Measurements from ENCODE around the gene PLA2R1.

PLA2R1 gene

DNA sequence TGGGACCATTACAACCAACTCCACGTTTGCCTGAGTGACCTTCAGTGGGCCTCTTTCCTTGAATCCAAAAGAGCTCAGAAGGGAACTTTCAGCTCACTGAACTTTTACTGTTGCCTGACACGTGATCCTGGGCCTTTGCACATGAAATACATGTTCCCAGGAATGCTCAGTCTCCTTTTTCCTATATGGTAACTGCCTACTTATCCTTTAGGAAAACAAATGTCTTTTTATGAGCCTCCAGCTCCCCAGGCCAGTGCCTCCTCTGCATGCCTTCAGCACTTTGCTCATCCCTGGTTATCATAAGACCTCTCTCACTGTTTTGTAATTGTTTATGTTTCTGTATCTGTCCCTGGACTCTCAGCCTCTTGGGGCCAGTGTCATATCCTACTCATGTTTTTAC, 5.1 kb downstream of the PLA2R1 start:
- H3K9ac ChIP-seq (ENCODE audit: low read length): no peak overlapping the region
- no peaks in the 10 kb centered on the region for H3K27me3 ChIP-seq (ENCODE audit: insufficient read depth, low read length)
- TF ChIP-seq EZH2 (IDR thresholded peaks at IDR 0.05; ENCODE audit: borderline replicate concordance, low read length) (no peak), CTCF (IDR thresholded peaks at IDR 0.05; ENCODE audit: low read length) (no peak)
- no peak overlapping the region for H3K4me3 ChIP-seq (ENCODE audit: low read depth, low read length, poor library complexity, severe bottlenecking)
- H3K36me3 ChIP-seq (ENCODE audit: insufficient read depth, low read length): no peaks in the 10 kb centered on the region
- no peaks in the 10 kb centered on the region for H3K4me1 ChIP-seq (ENCODE audit: insufficient read depth, low read length, severe bottlenecking)
- no peaks in the 10 kb centered on the region for H3K9me2 ChIP-seq (ENCODE audit: low read depth, low read length)
- H2AFZ ChIP-seq (ENCODE audit: low read length): no peak overlapping the region
- no peaks in the 10 kb centered on the region for H3F3A ChIP-seq (ENCODE audit: insufficient read depth, low read length)
- H3K79me2 ChIP-seq (ENCODE audit: insufficient read depth, low read length): no peaks in the 10 kb centered on the region
- no peak overlapping the region for H3K4me2 ChIP-seq (ENCODE audit: low read length)
- no peak overlapping the region for H3K27ac ChIP-seq (ENCODE audit: low read depth, low read length, poor library complexity, severe bottlenecking)
- H4K20me1 ChIP-seq (ENCODE audit: insufficient read depth, low read length): no peaks in the 10 kb centered on the region
- no peaks in the 10 kb centered on the region for H3K9me3 ChIP-seq (ENCODE audit: low read length)

DNA sequence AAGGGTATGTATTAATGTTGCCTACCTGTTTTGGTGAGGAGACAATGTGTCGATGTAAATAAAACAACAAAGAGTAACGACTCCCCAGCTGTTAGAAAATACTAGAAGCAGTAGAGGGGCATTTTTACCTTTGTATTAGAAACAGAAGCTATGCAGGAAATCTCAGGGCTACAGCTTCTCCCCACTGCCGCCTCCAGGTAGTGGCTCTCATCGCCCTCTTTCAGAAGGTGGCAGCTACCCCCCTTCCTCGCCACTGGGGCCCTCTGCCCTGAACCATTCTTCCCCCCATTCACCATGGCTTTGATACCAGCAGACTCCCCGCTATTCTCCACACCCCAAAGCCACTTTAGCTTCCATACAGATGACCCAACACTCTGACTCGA, 6.7 kb downstream of the PLA2R1 start:
- no peak overlapping the region for H3K4me2 ChIP-seq (ENCODE audit: low read length)
- H3K9me3 ChIP-seq (ENCODE audit: low read length): no peaks in the 10 kb centered on the region
- TF ChIP-seq EZH2 (IDR thresholded peaks at IDR 0.05; ENCODE audit: borderline replicate concordance, low read length): no peak
- no peak for TF ChIP-seq CTCF (IDR thresholded peaks at IDR 0.05; ENCODE audit: low read length)
- no peaks in the 10 kb centered on the region for H3K36me3 ChIP-seq (ENCODE audit: insufficient read depth, low read length)
- no peaks in the 10 kb centered on the region for H3K79me2 ChIP-seq (ENCODE audit: insufficient read depth, low read length)
- H3K9ac ChIP-seq (ENCODE audit: low read length): no peak overlapping the region
- H3K9me2 ChIP-seq (ENCODE audit: low read depth, low read length): no peaks in the 10 kb centered on the region
- H3K27ac ChIP-seq (ENCODE audit: low read depth, low read length, poor library complexity, severe bottlenecking): no peak overlapping the region
- H4K20me1 ChIP-seq (ENCODE audit: insufficient read depth, low read length): no peaks in the 10 kb centered on the region
- no peak overlapping the region for H2AFZ ChIP-seq (ENCODE audit: low read length)
- H3K4me1 ChIP-seq (ENCODE audit: insufficient read depth, low read length, severe bottlenecking): no peaks in the 10 kb centered on the region
- H3K27me3 ChIP-seq (ENCODE audit: insufficient read depth, low read length): no peaks in the 10 kb centered on the region
- H3K4me3 ChIP-seq (ENCODE audit: low read depth, low read length, poor library complexity, severe bottlenecking): no peak overlapping the region
- no peaks in the 10 kb centered on the region for H3F3A ChIP-seq (ENCODE audit: insufficient read depth, low read length)

DNA sequence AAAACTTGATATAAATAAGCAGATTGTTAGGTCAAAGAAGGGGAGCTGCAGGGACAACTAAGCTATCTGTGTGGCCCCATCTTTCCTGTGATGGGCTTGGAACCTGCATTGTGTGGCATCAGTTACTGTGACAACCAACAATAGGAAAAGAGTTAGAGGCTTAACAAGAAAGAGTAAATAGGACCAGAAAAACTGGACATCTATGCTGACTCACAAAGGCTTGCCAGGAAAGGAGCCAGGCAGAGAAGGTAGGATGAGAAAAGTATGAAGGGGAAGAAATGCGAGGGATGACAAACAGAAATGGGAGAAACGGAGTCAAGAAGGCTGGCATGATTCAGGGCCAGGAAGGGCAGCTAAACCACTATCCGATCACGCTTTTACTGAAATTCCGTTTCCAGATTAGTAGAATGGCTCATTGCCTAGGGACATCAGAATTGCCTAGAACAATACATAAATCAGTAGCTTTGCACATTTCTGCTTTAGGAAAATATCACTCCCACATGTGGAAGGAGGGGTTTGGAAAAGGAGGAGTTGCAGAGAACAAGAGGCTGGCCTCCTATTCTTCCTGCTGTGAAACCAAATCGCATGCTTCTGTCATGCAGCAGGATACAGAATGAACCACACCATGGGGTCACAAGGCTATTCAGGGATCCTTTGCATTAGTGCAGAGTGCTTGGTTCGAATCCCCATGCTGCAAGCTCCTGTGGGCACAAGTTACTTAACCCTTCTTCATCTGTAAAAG, 7.3 kb downstream of the PLA2R1 start:
- Histone ChIP-seq H4K20me1 (ENCODE audit: insufficient read depth, low read length) (no peaks in the 10 kb centered on the region), H3K27ac (ENCODE audit: low read depth, low read length, poor library complexity, severe bottlenecking) (no peak overlapping the region), H3K4me3 (ENCODE audit: low read depth, low read length, poor library complexity, severe bottlenecking) (no peak overlapping the region), H2AFZ (ENCODE audit: low read length) (no peak overlapping the region), H3K9me3 (ENCODE audit: low read length) (no peaks in the 10 kb centered on the region), H3F3A (ENCODE audit: insufficient read depth, low read length) (no peaks in the 10 kb centered on the region), H3K4me2 (ENCODE audit: low read length) (no peak overlapping the region), H3K9me2 (ENCODE audit: low read depth, low read length) (no peaks in the 10 kb centered on the region), H3K36me3 (ENCODE audit: insufficient read depth, low read length) (no peaks in the 10 kb centered on the region), H3K27me3 (ENCODE audit: insufficient read depth, low read length) (no peaks in the 10 kb centered on the region), H3K79me2 (ENCODE audit: insufficient read depth, low read length) (no peaks in the 10 kb centered on the region), H3K4me1 (ENCODE audit: insufficient read depth, low read length, severe bottlenecking) (no peaks in the 10 kb centered on the region), H3K9ac (ENCODE audit: low read length) (no peak overlapping the region)
- TF ChIP-seq EZH2 (IDR thresholded peaks at IDR 0.05; ENCODE audit: borderline replicate concordance, low read length) (no peak), CTCF (IDR thresholded peaks at IDR 0.05; ENCODE audit: low read length) (no peak)
